Ovary (tissue), 9 donors: ENCODE data around the gene CACNA1D. TPM values are rescaled to one million over a fixed set of nuclear protein-coding genes. Genes with fewer than 3 reads are reported as not detected.

Source experiments
- DNase-seq, 5 donors: peaks; one replicate each; pipeline ENCODE4 v3.0.0-alpha.2; 2019 to 2020
- H3K27ac ChIP-seq, 2 donors: fragments of 200-600 bp; one replicate each; pipeline versions ENCODE4 v1.5.1 to v1.8.0; 2019 to 2022
- H3K27me3 ChIP-seq: fragments of 200-600 bp; one replicate; pipeline ENCODE4 v1.8.0; 2022
- H3K36me3 ChIP-seq: fragments of 200-600 bp; sonication (generic); one replicate; pipeline ENCODE4 v1.5.1; 2019
- H3K4me1 ChIP-seq: one replicate; pipeline ENCODE4 v1.8.1; 2013; ENCODE audit warnings: mild to moderate bottlenecking, moderate library complexity; ENCODE audit not compliant: insufficient read depth
- H3K4me3 ChIP-seq: fragments of 200-600 bp; sonication (generic); one replicate; pipeline ENCODE4 v1.5.1; 2017
- H3K9me3 ChIP-seq, 2 donors: fragments of 200-600 bp in 1 of 2; sonication (generic) in 1 of 2; one replicate each; pipeline versions ENCODE4 v1.5.1 to v1.8.1; 2013 to 2019; ENCODE audit warnings: mild to moderate bottlenecking in 1 of 2, moderate library complexity in 1 of 2
- CTCF ChIP-seq, 3 donors: fragments of 450-650 bp in 2 of 3; fragments of 200-600 bp in 1 of 3; IDR thresholded peaks; one replicate each; pipeline versions ENCODE4 v1.5.1 to v1.8.0; 2016 to 2022; ENCODE audit warnings: antibody characterized with exemption in 3 of 3, mild to moderate bottlenecking in 1 of 3
- EP300 ChIP-seq: sonication (generic); formaldehyde crosslinking; IDR thresholded peaks from one replicate; pipeline ENCODE4 v1.6.1; 2017; ENCODE audit warnings: antibody characterized with exemption
- POLR2A ChIP-seq: fragments of 450-650 bp; IDR thresholded peaks from one replicate; pipeline ENCODE4 v1.6.1; 2017; ENCODE audit warnings: antibody characterized with exemption, mild to moderate bottlenecking, moderate library complexity
- WGBS, 3 donors: extraction: QIAGEN DNeasy Blood & Tissue Kit in 1 of 3; methylation state at CpG; one replicate each; pipeline versions ENCODE4 v1.1.5 to v1.1.7; 2013 to 2017; 5-methylcytosine and 5-hydroxymethylcytosine counted together
- intact Hi-C, 4 donors: fragments of 100-400 bp; cut with DNase I; formaldehyde crosslinking; loops; one replicate each; pipeline versions ENCODE4 v1.11.0 to v1.15.1; 2022 to 2023
- polyA plus RNA-seq, 2 donors: library from polyadenylated mRNA; stranded (reverse); fragments of 200-250 nt in 1 of 2; fragments of 350-450 nt in 1 of 2; fragmentation: Illumina TruSeq in 1 of 2; extraction: RNeasy Lipid Tissue Mini Kit (QIAGEN cat#74804) in 1 of 2; gene quantifications; one replicate each; pipeline ENCODE4 v1.2.3, GENCODE V29; 2013 to 2014
- total RNA-seq, 7 donors: library from RNA; depleted of rRNA in 2 of 7; stranded (reverse); fragments of >200 nt in 2 of 7; fragmentation: NEBNext Ultra II Directional in 3 of 7; extraction: Animal tissue kit (Norgen Biotek cat#: 25700) in 3 of 7; gene quantifications; one replicate each; pipeline versions ENCODE4 v1.1.0 to v1.2.4, GENCODE V29; 2016 to 2023
- donor health status: DM: no; HTN: no; CAD: no; lungs with moderate emphysema.
- donor health status: DM: no; HTN: no; CAD: no.
- donor health status: Bipolar disorder and iron deficiency.
- donor health status: DM: yes; HTN: yes; CAD: no.
- donor health status: DM: no; HTN: no; CAD: no.
- donor health status: DM: yes; HTN: yes; CAD: no.

CACNA1D gene
- total and polyA plus RNA-seq, 9 donors, result 0.23 to 9.3 (median 5.1) TPM

DNA sequence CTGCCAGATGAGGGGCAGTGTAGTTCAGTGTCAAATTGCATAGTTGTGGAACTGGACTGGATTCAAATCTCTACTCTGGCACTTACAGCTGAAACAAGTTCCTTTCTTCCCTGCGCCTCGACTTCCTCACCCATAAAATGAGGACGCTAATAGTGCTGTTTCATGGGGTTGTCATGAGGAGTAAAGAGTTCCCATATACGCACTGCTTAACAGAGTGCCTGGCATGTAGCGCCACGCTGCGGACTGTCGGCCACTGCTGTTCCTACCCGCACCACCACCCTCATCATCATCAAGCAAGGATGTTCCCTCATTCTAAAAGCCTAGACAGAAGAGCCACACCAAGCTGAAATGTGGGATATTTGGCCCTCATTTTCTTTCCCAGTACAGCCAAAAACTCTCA lies 259.9 kb downstream of the CACNA1D start:
- no peaks in the 10 kb centered on the region for H3K36me3 ChIP-seq
- WGBS, 3 donors, result 79 to 92% (median 87%) methylated on average over 9 of the region's 9 CpGs
- TF ChIP-seq CTCF (IDR thresholded peaks at IDR 0.05) (no peak), EP300 (no peak), POLR2A (no peak)
- no peaks in the 10 kb centered on the region for H3K4me1 ChIP-seq
- DNase-seq, result no peak
- no peak overlapping the region for H3K27ac ChIP-seq
- intact Hi-C loops, result no loop called here
- no peaks in the 10 kb centered on the region for H3K27me3 ChIP-seq
- H3K4me3 ChIP-seq, result no peak overlapping the region
- no peaks in the 10 kb centered on the region for H3K9me3 ChIP-seq

DNA sequence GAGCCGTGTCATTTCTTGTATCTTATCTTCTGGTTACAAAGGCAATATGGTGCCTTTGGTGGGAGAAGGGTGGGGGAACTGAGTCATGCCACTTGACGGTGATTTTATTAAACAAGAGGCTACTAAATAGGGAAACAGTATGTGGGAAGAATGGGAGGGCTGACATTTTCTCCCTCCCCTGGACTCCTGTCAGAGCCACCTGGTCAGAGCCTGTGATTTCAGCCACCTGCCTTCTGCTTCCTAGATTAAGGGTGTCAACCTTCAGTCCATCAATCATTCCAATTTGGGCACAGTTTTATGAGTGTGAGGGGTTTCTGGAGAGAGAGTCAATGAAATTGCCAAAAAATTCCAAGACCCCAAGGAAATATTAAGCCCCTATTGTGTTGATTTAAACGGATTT lies 264.4 kb downstream of the CACNA1D start:
- 41 to 43% (median 41%) methylated on average over 3 of the region's 3 CpGs for WGBS, 3 donors
- no peak overlapping the region for H3K27ac ChIP-seq
- no peaks in the 10 kb centered on the region for H3K36me3 ChIP-seq
- no peak for DNase-seq
- H3K9me3 ChIP-seq, result no peaks in the 10 kb centered on the region
- H3K4me3 ChIP-seq, result no peak overlapping the region
- TF ChIP-seq EP300 (no peak), POLR2A (no peak), CTCF (IDR thresholded peaks at IDR 0.05) (no peak)
- H3K27me3 ChIP-seq, result no peaks in the 10 kb centered on the region
- intact Hi-C loops, result no loop called here
- H3K4me1 ChIP-seq, result no peaks in the 10 kb centered on the region

DNA sequence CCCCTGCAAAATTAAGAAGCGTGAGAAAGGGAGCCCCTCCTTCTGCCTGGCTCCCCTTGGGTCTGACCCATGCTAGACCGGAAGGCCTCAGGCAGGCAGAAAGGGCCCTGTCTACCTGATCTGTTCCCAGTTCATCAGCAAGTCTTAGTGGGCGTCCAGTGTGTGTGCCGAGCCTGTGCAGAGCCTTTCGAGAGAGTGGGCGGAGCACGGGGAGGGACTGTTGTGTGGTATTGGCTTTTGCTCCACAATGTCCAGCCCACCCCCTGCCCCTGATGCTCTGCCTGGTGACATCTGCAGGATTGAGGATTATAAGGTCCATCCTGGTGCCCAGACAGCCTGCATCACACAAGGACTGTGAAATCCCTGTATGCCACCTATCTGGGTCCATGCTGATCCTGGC lies 268.9 kb downstream of the CACNA1D start:
- no peak for TF ChIP-seq POLR2A
- no peak for TF ChIP-seq EP300
- no peak for TF ChIP-seq CTCF (IDR thresholded peaks at IDR 0.05)
- WGBS, 3 donors, result 86 to 92% (median 91%) methylated on average over 7 of the region's 7 CpGs
- no peak overlapping the region for H3K4me3 ChIP-seq
- no peak overlapping the region for H3K27ac ChIP-seq
- H3K4me1 ChIP-seq, result no peaks in the 10 kb centered on the region
- no peaks in the 10 kb centered on the region for H3K27me3 ChIP-seq
- no peaks in the 10 kb centered on the region for H3K9me3 ChIP-seq
- intact Hi-C loops, result no loop called here
- no peaks in the 10 kb centered on the region for H3K36me3 ChIP-seq
- no peak for DNase-seq

- TF ChIP-seq EP300 (no peak), POLR2A (no peak), CTCF (IDR thresholded peaks at IDR 0.05) (no peak)
- Histone ChIP-seq H3K4me3 (no peak overlapping the region), H3K27me3 (no peaks in the 10 kb centered on the region), H3K27ac (no peak overlapping the region), H3K4me1 (no peaks in the 10 kb centered on the region), H3K36me3 (no peaks in the 10 kb centered on the region), H3K9me3 (no peaks in the 10 kb centered on the region)
- DNase-seq, result no peak
- intact Hi-C loops, result no loop called here
- 84 to 88% (median 87%) methylated on average over 13 to 14 of the region's 14 CpGs for WGBS, 3 donors
Observed at GRCh38 chr3:53764026-53764775, 269.8 kb downstream of the CACNA1D start.
